CD14-positive monocyte (primary cell): Measurements from ENCODE around the gene COQ6. TPM values are rescaled to one million over a fixed set of nuclear protein-coding genes. Genes with fewer than 3 reads are reported as not detected.

Experiments
- DNase-seq, 3 donors: peaks; one replicate each; pipeline ENCODE4 v3.0.0-alpha.2; 2011 to 2022
- H2AFZ ChIP-seq: 2 replicates; pipeline ENCODE4 v1.6.0; 2012; ENCODE audit warnings: mild to moderate bottlenecking, low read depth, low read length, inconsistent platforms; ENCODE audit not compliant: insufficient read depth, poor library complexity, severe bottlenecking
- H3K27ac ChIP-seq, 2 donors: 1 replicate in 1 of 2; 2 replicates in 1 of 2; pipeline ENCODE4 v1.5.1; 2012 to 2013; ENCODE audit warnings: low read length in 2 of 2, control low read depth in 1 of 2, inconsistent platforms in 1 of 2, low read depth in 1 of 2, mild to moderate bottlenecking in 1 of 2
- H3K27me3 ChIP-seq, 2 donors: one replicate each; pipeline versions ENCODE4 v1.6.0 to v1.6.1; 2011 to 2013; ENCODE audit warnings: low read length in 2 of 2; ENCODE audit not compliant: control insufficient read depth in 2 of 2, insufficient read depth in 2 of 2
- H3K36me3 ChIP-seq, 2 donors: replicated peaks in 1 of 2; 1 replicate in 1 of 2; 2 replicates in 1 of 2; pipeline versions ENCODE4 v1.5.1 to v1.6.1; 2012 to 2013; ENCODE audit warnings: low read length in 2 of 2, control low read depth in 1 of 2, inconsistent platforms in 1 of 2, mild to moderate bottlenecking in 1 of 2; ENCODE audit not compliant: insufficient read depth in 2 of 2, control insufficient read depth in 1 of 2
- H3K4me1 ChIP-seq, 2 donors: 1 replicate in 1 of 2; 2 replicates in 1 of 2; pipeline versions ENCODE4 v1.5.1 to v1.6.1; 2012 to 2013; ENCODE audit warnings: low read length in 2 of 2, control low read depth in 1 of 2, inconsistent platforms in 1 of 2, mild to moderate bottlenecking in 1 of 2, moderate library complexity in 1 of 2; ENCODE audit not compliant: insufficient read depth in 2 of 2, control insufficient read depth in 1 of 2
- H3K4me2 ChIP-seq: replicated peaks from 2 replicates; pipeline ENCODE3; 2012; ENCODE audit warnings: low read length, moderate library complexity, mild to moderate bottlenecking; ENCODE audit not compliant: poor library complexity, severe bottlenecking; ENCODE audit errors: extremely low read depth
- H3K4me3 ChIP-seq, 3 experiments: fragments of 200-600 bp in 1 of 3; sonication (generic) in 1 of 3; replicated peaks in 1 of 3; 1 replicate in 2 of 3; 2 replicates in 1 of 3; pipeline ENCODE4 v1.5.1; 2011 to 2013; ENCODE audit warnings: low read length in 3 of 3, mild to moderate bottlenecking in 3 of 3, control low read depth in 2 of 3, low read depth in 2 of 3, inconsistent platforms in 1 of 3, moderate library complexity in 1 of 3
- H3K79me2 ChIP-seq: 2 replicates; pipeline ENCODE4 v1.6.0; 2012; ENCODE audit warnings: mild to moderate bottlenecking, control low read depth, inconsistent platforms, low read length, moderate library complexity; ENCODE audit not compliant: insufficient read depth
- H3K9ac ChIP-seq: 2 replicates; pipeline ENCODE4 v1.6.0; 2017; ENCODE audit warnings: low read length, mild to moderate bottlenecking; ENCODE audit not compliant: insufficient read depth, poor library complexity, severe bottlenecking
- H3K9me3 ChIP-seq, 2 donors: replicated peaks in 1 of 2; 1 replicate in 1 of 2; 2 replicates in 1 of 2; pipeline versions ENCODE4 v1.5.1 to v1.6.1; 2012 to 2013; ENCODE audit warnings: low read length in 2 of 2, control low read depth in 1 of 2; ENCODE audit not compliant: control insufficient read depth in 1 of 2, insufficient read depth in 1 of 2
- H4K20me1 ChIP-seq: 2 replicates; pipeline ENCODE4 v1.6.0; 2012; ENCODE audit warnings: mild to moderate bottlenecking, low read length, control low read depth, moderate library complexity; ENCODE audit not compliant: insufficient read depth
- H3K27ac Mint-ChIP-seq, 7 donors: one replicate each; pipeline ENCODE4 v1.8.0; 2020; ENCODE audit warnings: mild to moderate bottlenecking in 7 of 7, mixed read lengths in 7 of 7, moderate library complexity in 6 of 7, inconsistent platforms in 2 of 7
- H3K27me3 Mint-ChIP-seq, 3 donors: one replicate each; pipeline ENCODE4 v1.8.0; 2021 to 2022; ENCODE audit warnings: low read depth in 3 of 3, mild to moderate bottlenecking in 3 of 3, mixed read lengths in 3 of 3, moderate library complexity in 3 of 3, inconsistent platforms in 1 of 3
- H3K36me3 Mint-ChIP-seq, 2 donors: one replicate each; pipeline ENCODE4 v1.8.0; 2020; ENCODE audit warnings: mixed read lengths in 2 of 2, inconsistent platforms in 1 of 2, mild to moderate bottlenecking in 1 of 2
- H3K4me1 Mint-ChIP-seq: one replicate; pipeline ENCODE4 v1.8.0; 2020; ENCODE audit warnings: mild to moderate bottlenecking, mixed read lengths
- H3K4me3 Mint-ChIP-seq, 2 donors: one replicate each; pipeline ENCODE4 v1.8.0; 2020; ENCODE audit warnings: mild to moderate bottlenecking in 2 of 2, mixed read lengths in 2 of 2, moderate library complexity in 1 of 2
- H3K9me3 Mint-ChIP-seq, 7 donors: one replicate each; pipeline ENCODE4 v1.8.0; 2020 to 2022; ENCODE audit warnings: mixed read lengths in 7 of 7, mild to moderate bottlenecking in 6 of 7, moderate library complexity in 6 of 7, inconsistent platforms in 2 of 7
- CTCF ChIP-seq: fragments of 200-600 bp; IDR thresholded peaks from one replicate; pipeline ENCODE4 v1.8.0; 2022; ENCODE audit warnings: antibody characterized with exemption, mild to moderate bottlenecking
- WGBS: methylation state at CpG from one replicate; pipeline ENCODE4 v1.1.5; 2013; ENCODE audit warnings: missing lambda C conversion rate; ENCODE audit not compliant: insufficient coverage; 5-methylcytosine and 5-hydroxymethylcytosine counted together
- intact Hi-C, 2 donors: fragments of 100-400 bp; cut with micrococcal nuclease; formaldehyde crosslinking; loops; one replicate each; pipeline versions ENCODE4 v1.15.0 to v1.15.1; 2023
- polyA plus RNA-seq, 3 donors: library from polyadenylated mRNA; depleted of rRNA in 1 of 3; unstranded in 2 of 3; stranded (reverse) in 1 of 3; fragments of 300-500 nt in 2 of 3; fragments of >200 nt in 1 of 3; fragmentation: Illumina TruSeq in 2 of 3; gene quantifications; 1 replicate in 2 of 3; 2 replicates in 1 of 3; pipeline ENCODE4 v1.2.3, GENCODE V29; 2012 to 2021

Gene COQ6
- polyA plus RNA-seq, 3 donors = 14.1 to 21.1 (median 14.6) TPM

DNA sequence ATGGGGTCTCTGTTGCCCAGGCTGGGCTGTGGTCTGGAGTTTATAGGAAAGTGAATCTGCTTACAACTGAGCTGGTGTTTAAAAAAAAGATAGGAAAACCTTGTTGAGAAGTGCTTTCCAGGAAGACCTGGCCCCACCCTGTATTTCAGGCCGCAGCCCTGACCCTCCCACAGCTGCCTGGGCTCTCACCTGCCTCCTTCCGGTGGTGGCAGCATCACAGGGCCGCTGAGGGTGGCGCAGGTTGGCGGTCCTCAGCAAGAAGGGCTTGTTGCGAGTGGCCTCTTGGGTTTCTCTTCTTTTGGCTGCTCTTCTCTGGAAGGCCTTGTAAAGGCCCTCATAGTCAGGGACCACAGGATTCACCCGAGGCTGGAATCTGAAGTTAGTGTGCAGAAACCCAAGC lies 7.9 kb upstream of the COQ6 start:
- peaks cover 0 to 4% (median 1%) of the 10 kb centered on the region in 3 donors for H3K27me3 Mint-ChIP-seq
- Histone ChIP-seq H3K9me3 (no peaks in the 10 kb centered on the region), H3K4me1 (peaks cover 33 to 35% of the 10 kb centered on the region in 2 donors), H3K79me2 (no peaks in the 10 kb centered on the region), H3K4me2 (no peak overlapping the region), H3K27me3 (no peaks in the 10 kb centered on the region), H4K20me1 (no peaks in the 10 kb centered on the region), H2AFZ (peak overlapping the region; percentile 53), H3K27ac (peak overlapping the region; percentile 68 to 81), H3K9ac (peak overlapping the region; percentile 30), H3K36me3 (peaks cover 5 to 17% of the 10 kb centered on the region in 2 donors), H3K4me3 (peak overlapping the region in 1 of 3 experiments; percentile 1)
- no peak for DNase-seq
- WGBS = 56% methylated on average over 2 of the region's 7 CpGs
- intact Hi-C loops = loop anchor here in 1 of 2 donors (10.0 kb wide), 1 partner anchor 73 kb away; the partner anchor contains the start of genes BBOF1 and ENTPD5
- peak overlapping the region in 1 of 2 donors; percentile 11 for H3K4me3 Mint-ChIP-seq
- peaks cover 16 to 20% of the 10 kb centered on the region in 2 donors for H3K36me3 Mint-ChIP-seq
- H3K4me1 Mint-ChIP-seq = peaks cover 37% of the 10 kb centered on the region
- H3K9me3 Mint-ChIP-seq = peaks cover 0 to 2% (median 0%) of the 10 kb centered on the region in 7 donors
- TF ChIP-seq CTCF = no peak
- H3K27ac Mint-ChIP-seq = peak overlapping the region; percentile 75 to 90 (median 85)

DNA sequence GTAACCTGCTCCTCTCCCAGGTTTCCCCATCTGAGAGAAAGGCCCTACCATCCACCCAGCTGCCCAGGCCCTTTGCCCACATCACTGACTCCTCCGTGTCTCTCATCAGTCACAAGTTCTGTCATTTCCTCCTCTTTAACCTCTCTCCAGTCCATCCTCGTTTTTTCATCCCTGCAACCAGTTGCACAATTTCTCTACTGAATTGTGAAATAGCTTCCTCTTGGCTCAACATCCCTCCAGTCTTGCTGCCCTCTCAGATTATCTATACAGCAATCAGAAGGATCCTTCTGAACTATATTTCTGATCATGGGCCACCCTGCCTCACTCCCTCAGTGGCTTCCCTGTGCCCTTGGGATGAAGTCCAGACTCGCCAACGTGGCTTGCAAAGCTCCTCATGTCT lies 7.0 kb upstream of the COQ6 start:
- peak overlapping the region; percentile 1 to 47 for H3K4me3 Mint-ChIP-seq
- no peak for TF ChIP-seq CTCF
- intact Hi-C loops = loop anchor here in 1 of 2 donors (10.0 kb wide), 1 partner anchor 72 kb away; the partner anchor contains the start of genes BBOF1 and ENTPD5
- peak overlapping the region; percentile 75 to 90 (median 85) for H3K27ac Mint-ChIP-seq
- peaks cover 3 to 17% of the 10 kb centered on the region in 2 donors for H3K36me3 ChIP-seq
- H2AFZ ChIP-seq = peak overlapping the region; percentile 33
- H3K4me1 ChIP-seq = peaks cover 33 to 35% of the 10 kb centered on the region in 2 donors
- peak overlapping the region in 1 of 3 experiments; percentile 20 for H3K4me3 ChIP-seq
- no peaks in the 10 kb centered on the region for H3K79me2 ChIP-seq
- peak overlapping the region; percentile 22 for H3K4me2 ChIP-seq
- H3K4me1 Mint-ChIP-seq = peaks cover 37% of the 10 kb centered on the region
- 4% methylated on average over 4 of the region's 4 CpGs for whole genome bisulfite sequencing
- no peak overlapping the region for H3K9ac ChIP-seq
- no peaks in the 10 kb centered on the region for H4K20me1 ChIP-seq
- H3K27ac ChIP-seq = peak overlapping the region; percentile 43 to 68
- no peaks in the 10 kb centered on the region for H3K9me3 ChIP-seq
- H3K9me3 Mint-ChIP-seq = peaks cover 0 to 2% (median 0%) of the 10 kb centered on the region in 7 donors
- H3K36me3 Mint-ChIP-seq = peaks cover 11 to 12% of the 10 kb centered on the region in 2 donors
- DNase-seq = peak; percentile 74 to 89 (median 78)
- H3K27me3 ChIP-seq = no peaks in the 10 kb centered on the region
- peaks cover 0 to 4% (median 1%) of the 10 kb centered on the region in 3 donors for H3K27me3 Mint-ChIP-seq
